K562 (cell line): Measurements from ENCODE around the gene OR1J1. TPM values are rescaled to one million over a fixed set of nuclear protein-coding genes. Genes with fewer than 3 reads are reported as not detected.
A peak's percentile ranks its signal among the peaks of the same experiment; 100 is the strongest.

Experiments used
- ARNT ChIP-seq, 2 experiments: fragments of 450-650 bp; IDR thresholded peaks; 2 replicates each; pipeline ENCODE4 v1.6.1; 2016; ENCODE audit warnings: mild to moderate bottlenecking in 1 of 2
- BACH1 ChIP-seq: fragments of 200-800 bp; sonication (Bioruptor generic); IDR thresholded peaks from 2 replicates; pipeline ENCODE4 v1.6.1; 2016; ENCODE audit warnings: missing genetic modification characterization, missing compliant biosample characterization
- FOXK1 ChIP-seq: sonication (generic); formaldehyde crosslinking; IDR thresholded peaks from 2 replicates; pipeline ENCODE4 v1.8.0; 2022; ENCODE audit warnings: missing genetic modification reagents, mild to moderate bottlenecking, borderline replicate concordance
- GABPB2 ChIP-seq: fragments of 250-450 bp; sonication (Bioruptor Pico); conservative IDR thresholded peaks from 2 replicates; pipeline ENCODE4 v1.5.1; 2021; ENCODE audit warnings: mild to moderate bottlenecking
- KHSRP ChIP-seq: fragments of 450-650 bp; IDR thresholded peaks from 2 replicates; pipeline ENCODE4 v1.6.1; 2017
- NFATC3 ChIP-seq: fragments of 450-650 bp; IDR thresholded peaks from 2 replicates; pipeline ENCODE4 v1.6.1; 2017; ENCODE audit warnings: mild to moderate bottlenecking
- TARDBP ChIP-seq: fragments of 450-650 bp; IDR thresholded peaks from 2 replicates; pipeline ENCODE4 v1.6.1; 2016
- TOE1 ChIP-seq, 2 experiments: fragments of 450-650 bp in 1 of 2; sonication (generic) in 1 of 2; formaldehyde crosslinking in 1 of 2; IDR thresholded peaks; 2 replicates each; pipeline versions ENCODE4 v1.7.1 to v1.8.0; 2016 to 2022; ENCODE audit warnings: borderline replicate concordance in 2 of 2, mild to moderate bottlenecking in 2 of 2, antibody characterized with exemption in 1 of 2, inconsistent platforms in 1 of 2, low read depth in 1 of 2, missing genetic modification reagents in 1 of 2, moderate library complexity in 1 of 2
- XRCC4 ChIP-seq: IDR thresholded peaks from one replicate; pipeline ENCODE4 v1.6.1; 2011; ENCODE audit not compliant: insufficient read depth, insufficient read length; ENCODE audit errors: extremely low read depth
- XRCC5 ChIP-seq: fragments of 200-400 bp; formaldehyde crosslinking; IDR thresholded peaks from 2 replicates; pipeline ENCODE4 v1.6.1; 2017; ENCODE audit warnings: low read depth, mild to moderate bottlenecking, low read length
- ZNF24 ChIP-seq: fragments of 450-650 bp; IDR thresholded peaks from 2 replicates; pipeline ENCODE4 v1.6.1; 2016
- ZNF282 ChIP-seq: sonication (generic); formaldehyde crosslinking; IDR thresholded peaks from 2 replicates; pipeline ENCODE4 v1.8.1; 2023; ENCODE audit warnings: missing genetic modification reagents
- ZNF384 ChIP-seq: IDR thresholded peaks from 2 replicates; pipeline ENCODE4 v1.6.1; 2012; ENCODE audit warnings: low read depth, low read length, improper control_type of control experiment
- polyA plus RNA-seq, 8 experiments: library from polyadenylated mRNA; depleted of rRNA in 4 of 8; stranded (reverse) in 5 of 8; unstranded in 3 of 8; fragments of >200 nt; fragmentation: Nextera tagmentation in 2 of 8; fragmentation: Illumina TruSeq in 1 of 8; extraction: Ambion mirVana in 2 of 8; extraction: Trizol in 1 of 8; gene quantifications; 2 replicates each; pipeline versions ENCODE4 v1.2.1 to v1.2.3, GENCODE V29; 2011 to 2014; ENCODE audit warnings: inconsistent platforms in 1 of 8, missing spikeins in 1 of 8
- total RNA-seq, 7 experiments: library from RNA; depleted of rRNA in 6 of 7; stranded (reverse); fragments of >200 nt in 6 of 7; fragmentation: Illumina TruSeq in 2 of 7; extraction: Trizol in 2 of 7; gene quantifications; 2 replicates each; pipeline versions ENCODE4 v1.2.1 to v1.2.3, GENCODE V29; 2011 to 2021; ENCODE audit warnings: low replicate concordance in 1 of 7
- TF ChIP-seq, protein P1 (sequence below): fragments of 450-650 bp; IDR thresholded peaks from 2 replicates; pipeline ENCODE4 v1.6.1; 2016; ENCODE audit warnings: borderline replicate concordance
- TF ChIP-seq, protein P2 (sequence below): fragments of 250-450 bp; sonication (Bioruptor Pico); IDR thresholded peaks from 2 replicates; pipeline ENCODE4 v1.8.0; 2021; ENCODE audit warnings: moderate library complexity, mild to moderate bottlenecking, inconsistent platforms
- TF ChIP-seq, protein P3 (sequence below): sonication (generic); formaldehyde crosslinking; IDR thresholded peaks from 2 replicates; pipeline ENCODE4 v1.5.0; 2020; ENCODE audit warnings: missing genetic modification reagents
- TF ChIP-seq, protein P4 (sequence below): fragments of 200-800 bp; sonication (Bioruptor generic); IDR thresholded peaks from 2 replicates; pipeline ENCODE4 v1.6.1; 2017; ENCODE audit warnings: missing genetic modification characterization, missing compliant biosample characterization
- TF ChIP-seq, protein P5 (sequence below): IDR thresholded peaks from 2 replicates; pipeline ENCODE4 v1.6.1; 2014; ENCODE audit warnings: antibody characterized with exemption
- TF ChIP-seq, protein P6 (sequence below): fragments of 250-450 bp; sonication (Bioruptor Pico); IDR thresholded peaks from 2 replicates; pipeline ENCODE4 v1.4.0; 2020; ENCODE audit warnings: mild to moderate bottlenecking, moderate library complexity

The OR1J1 gene
- total and polyA plus RNA-seq, 9 of the 15 experiments (the other 6 are each of a cell fraction or from before 2014, with no cell fraction given) = not detected

DNA sequence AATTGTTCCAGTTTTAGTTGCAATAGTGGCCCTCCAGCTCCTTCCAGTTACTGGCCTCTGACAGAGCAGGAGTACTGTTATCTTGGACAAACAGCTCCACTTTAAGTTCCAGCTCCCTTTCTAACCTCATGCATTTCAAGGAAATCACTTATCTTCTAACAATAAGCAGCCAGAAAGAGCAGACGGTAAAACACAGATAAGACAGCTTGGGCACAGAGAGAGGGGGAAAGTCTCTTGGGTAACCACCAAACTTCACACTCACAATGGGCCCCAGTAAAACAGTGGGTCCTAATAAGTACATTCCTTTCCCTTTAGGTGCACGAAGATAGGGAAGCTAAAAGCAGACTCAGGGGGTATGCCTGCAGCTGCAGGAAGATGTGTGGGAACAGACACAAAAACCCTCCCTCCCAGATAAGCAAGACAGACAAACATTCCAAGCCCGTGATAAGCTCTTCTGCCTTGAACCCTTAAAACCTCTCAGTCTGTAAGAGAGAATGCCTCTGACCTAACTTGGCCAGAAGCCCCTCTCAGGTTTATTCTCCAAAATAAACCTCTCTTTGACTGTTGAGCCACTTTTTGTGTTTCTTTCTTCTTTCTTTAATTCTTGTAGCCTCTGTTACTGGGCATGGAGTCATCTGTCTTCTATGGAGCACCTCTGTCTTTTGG is 30.8 kb downstream of the OR1J1 start (continued):
- TF ChIP-seq, protein P1, sequence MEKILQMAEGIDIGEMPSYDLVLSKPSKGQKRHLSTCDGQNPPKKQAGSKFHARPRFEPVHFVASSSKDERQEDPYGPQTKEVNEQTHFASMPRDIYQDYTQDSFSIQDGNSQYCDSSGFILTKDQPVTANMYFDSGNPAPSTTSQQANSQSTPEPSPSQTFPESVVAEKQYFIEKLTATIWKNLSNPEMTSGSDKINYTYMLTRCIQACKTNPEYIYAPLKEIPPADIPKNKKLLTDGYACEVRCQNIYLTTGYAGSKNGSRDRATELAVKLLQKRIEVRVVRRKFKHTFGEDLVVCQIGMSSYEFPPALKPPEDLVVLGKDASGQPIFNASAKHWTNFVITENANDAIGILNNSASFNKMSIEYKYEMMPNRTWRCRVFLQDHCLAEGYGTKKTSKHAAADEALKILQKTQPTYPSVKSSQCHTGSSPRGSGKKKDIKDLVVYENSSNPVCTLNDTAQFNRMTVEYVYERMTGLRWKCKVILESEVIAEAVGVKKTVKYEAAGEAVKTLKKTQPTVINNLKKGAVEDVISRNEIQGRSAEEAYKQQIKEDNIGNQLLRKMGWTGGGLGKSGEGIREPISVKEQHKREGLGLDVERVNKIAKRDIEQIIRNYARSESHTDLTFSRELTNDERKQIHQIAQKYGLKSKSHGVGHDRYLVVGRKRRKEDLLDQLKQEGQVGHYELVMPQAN = no peak
- TF ChIP-seq XRCC4 = no peak
- peak; percentile 25; the same call in 1 of the 2 replicates for TF ChIP-seq ZNF24
- TF ChIP-seq, protein P2, sequence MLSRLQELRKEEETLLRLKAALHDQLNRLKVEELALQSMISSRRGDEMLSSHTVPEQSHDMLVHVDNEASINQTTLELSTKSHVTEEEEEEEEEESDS (CRISPR knock-in tag) = no peak
- no peak for TF ChIP-seq NFATC3
- TF ChIP-seq, protein P3, sequence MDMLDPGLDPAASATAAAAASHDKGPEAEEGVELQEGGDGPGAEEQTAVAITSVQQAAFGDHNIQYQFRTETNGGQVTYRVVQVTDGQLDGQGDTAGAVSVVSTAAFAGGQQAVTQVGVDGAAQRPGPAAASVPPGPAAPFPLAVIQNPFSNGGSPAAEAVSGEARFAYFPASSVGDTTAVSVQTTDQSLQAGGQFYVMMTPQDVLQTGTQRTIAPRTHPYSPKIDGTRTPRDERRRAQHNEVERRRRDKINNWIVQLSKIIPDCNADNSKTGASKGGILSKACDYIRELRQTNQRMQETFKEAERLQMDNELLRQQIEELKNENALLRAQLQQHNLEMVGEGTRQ (CRISPR knock-in tag) = no peak
- TF ChIP-seq ZNF282 = no peak
- TF ChIP-seq, protein P4, sequence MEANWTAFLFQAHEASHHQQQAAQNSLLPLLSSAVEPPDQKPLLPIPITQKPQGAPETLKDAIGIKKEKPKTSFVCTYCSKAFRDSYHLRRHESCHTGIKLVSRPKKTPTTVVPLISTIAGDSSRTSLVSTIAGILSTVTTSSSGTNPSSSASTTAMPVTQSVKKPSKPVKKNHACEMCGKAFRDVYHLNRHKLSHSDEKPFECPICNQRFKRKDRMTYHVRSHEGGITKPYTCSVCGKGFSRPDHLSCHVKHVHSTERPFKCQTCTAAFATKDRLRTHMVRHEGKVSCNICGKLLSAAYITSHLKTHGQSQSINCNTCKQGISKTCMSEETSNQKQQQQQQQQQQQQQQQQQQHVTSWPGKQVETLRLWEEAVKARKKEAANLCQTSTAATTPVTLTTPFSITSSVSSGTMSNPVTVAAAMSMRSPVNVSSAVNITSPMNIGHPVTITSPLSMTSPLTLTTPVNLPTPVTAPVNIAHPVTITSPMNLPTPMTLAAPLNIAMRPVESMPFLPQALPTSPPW (CRISPR knock-in tag) = peak; percentile 61
- TF ChIP-seq BACH1 (tag) = no peak
- TF ChIP-seq, protein P5, sequence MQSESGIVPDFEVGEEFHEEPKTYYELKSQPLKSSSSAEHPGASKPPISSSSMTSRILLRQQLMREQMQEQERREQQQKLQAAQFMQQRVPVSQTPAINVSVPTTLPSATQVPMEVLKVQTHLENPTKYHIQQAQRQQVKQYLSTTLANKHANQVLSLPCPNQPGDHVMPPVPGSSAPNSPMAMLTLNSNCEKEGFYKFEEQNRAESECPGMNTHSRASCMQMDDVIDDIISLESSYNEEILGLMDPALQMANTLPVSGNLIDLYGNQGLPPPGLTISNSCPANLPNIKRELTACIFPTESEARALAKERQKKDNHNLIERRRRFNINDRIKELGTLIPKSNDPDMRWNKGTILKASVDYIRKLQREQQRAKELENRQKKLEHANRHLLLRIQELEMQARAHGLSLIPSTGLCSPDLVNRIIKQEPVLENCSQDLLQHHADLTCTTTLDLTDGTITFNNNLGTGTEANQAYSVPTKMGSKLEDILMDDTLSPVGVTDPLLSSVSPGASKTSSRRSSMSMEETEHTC = peak; percentile 65
- TF ChIP-seq XRCC5 = no peak
- TF ChIP-seq ZNF384 = no peak
- peak; percentile 82 for TF ChIP-seq KHSRP
- no peak for TF ChIP-seq FOXK1
- no peak for TF ChIP-seq TOE1 (IDR thresholded peaks at IDR 0.05; ENCODE audit: borderline replicate concordance)
- TF ChIP-seq TOE1 (CRISPR knock-in tag; IDR thresholded peaks at IDR 0.05; ENCODE audit: borderline replicate concordance, low read depth) = no peak
- TF ChIP-seq TARDBP = peak; percentile 89
- no peak for TF ChIP-seq GABPB2 (CRISPR knock-in tag)
- peak; percentile 49 to 88; a peak in 3 of 4 replicates for TF ChIP-seq ARNT (IDR thresholded peaks at IDR 0.05)
- TF ChIP-seq, protein P6, sequence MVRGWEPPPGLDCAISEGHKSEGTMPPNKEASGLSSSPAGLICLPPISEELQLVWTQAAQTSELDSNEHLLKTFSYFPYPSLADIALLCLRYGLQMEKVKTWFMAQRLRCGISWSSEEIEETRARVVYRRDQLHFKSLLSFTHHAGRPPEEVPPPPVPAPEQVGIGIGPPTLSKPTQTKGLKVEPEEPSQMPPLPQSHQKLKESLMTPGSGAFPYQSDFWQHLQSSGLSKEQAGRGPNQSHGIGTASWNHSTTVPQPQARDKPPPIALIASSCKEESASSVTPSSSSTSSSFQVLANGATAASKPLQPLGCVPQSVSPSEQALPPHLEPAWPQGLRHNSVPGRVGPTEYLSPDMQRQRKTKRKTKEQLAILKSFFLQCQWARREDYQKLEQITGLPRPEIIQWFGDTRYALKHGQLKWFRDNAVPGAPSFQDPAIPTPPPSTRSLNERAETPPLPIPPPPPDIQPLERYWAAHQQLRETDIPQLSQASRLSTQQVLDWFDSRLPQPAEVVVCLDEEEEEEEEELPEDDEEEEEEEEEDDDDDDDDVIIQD (CRISPR knock-in tag) = no peak
